HepG2 (cell line): ENCODE measurements around the gene DHX8. TPM values are rescaled to one million over a fixed set of nuclear protein-coding genes. Genes with fewer than 3 reads are reported as not detected.

Source experiments
- FOXM1 ChIP-seq: sonication (generic); formaldehyde crosslinking; IDR thresholded peaks from 2 replicates; pipeline ENCODE4 v1.5.0; 2020; ENCODE audit warnings: missing genetic modification reagents
- GPBP1L1 ChIP-seq: sonication (generic); formaldehyde crosslinking; IDR thresholded peaks from 2 replicates; pipeline ENCODE4 v1.5.0; 2020; ENCODE audit warnings: mild to moderate bottlenecking, missing genetic modification reagents
- HMGA1 ChIP-seq: sonication (generic); formaldehyde crosslinking; conservative IDR thresholded peaks from 2 replicates; pipeline ENCODE4 v1.4.0; 2020; ENCODE audit warnings: missing genetic modification reagents
- JUN ChIP-seq: sonication (generic); formaldehyde crosslinking; IDR thresholded peaks from 2 replicates; pipeline ENCODE4 v1.4.0; 2020; ENCODE audit warnings: mild to moderate bottlenecking, missing genetic modification reagents
- KAT2B ChIP-seq: fragments of 150-350 bp; IDR thresholded peaks from 2 replicates; pipeline ENCODE4 v1.6.1; 2014; ENCODE audit warnings: low read depth, low read length, borderline replicate concordance
- KDM1A ChIP-seq: IDR thresholded peaks from 2 replicates; pipeline ENCODE4 v1.6.1; 2016; ENCODE audit warnings: missing compliant biosample characterization
- RBM22 ChIP-seq: fragments of 200-400 bp; formaldehyde crosslinking; optimal IDR thresholded peaks from 2 replicates; pipeline ENCODE3; 2017; ENCODE audit warnings: mild to moderate bottlenecking, low read length, moderate library complexity
- RFX5 ChIP-seq: IDR thresholded peaks from 2 replicates; pipeline ENCODE4 v1.6.1; 2011; ENCODE audit warnings: low read depth, low read length, improper control_type of control experiment
- RORA ChIP-seq: sonication (generic); formaldehyde crosslinking; IDR thresholded peaks from 2 replicates; pipeline ENCODE4 v1.5.0; 2020; ENCODE audit warnings: mild to moderate bottlenecking, missing genetic modification reagents, moderate library complexity
- SMARCE1 ChIP-seq: fragments of 450-650 bp; IDR thresholded peaks from 2 replicates; pipeline ENCODE4 v1.6.1; 2017; ENCODE audit warnings: borderline replicate concordance
- SNAPC2 ChIP-seq: sonication (generic); formaldehyde crosslinking; IDR thresholded peaks from 2 replicates; pipeline ENCODE4 v1.8.1; 2022; ENCODE audit warnings: mild to moderate bottlenecking, missing genetic modification reagents
- TARDBP ChIP-seq: sonication (generic); formaldehyde crosslinking; IDR thresholded peaks from 2 replicates; pipeline ENCODE4 v1.8.0; 2022; ENCODE audit warnings: mild to moderate bottlenecking, missing genetic modification reagents
- THAP9 ChIP-seq: sonication (generic); formaldehyde crosslinking; IDR thresholded peaks from 2 replicates; pipeline ENCODE4; 2020; ENCODE audit warnings: missing genetic modification reagents, mild to moderate bottlenecking, borderline replicate concordance
- XRCC5 ChIP-seq: fragments of 200-400 bp; formaldehyde crosslinking; optimal IDR thresholded peaks from 2 replicates; pipeline ENCODE3; 2017; ENCODE audit warnings: mild to moderate bottlenecking, low read length
- ZBTB8A ChIP-seq: sonication (generic); formaldehyde crosslinking; IDR thresholded peaks from 2 replicates; pipeline ENCODE4 v1.4.0; 2020; ENCODE audit warnings: mild to moderate bottlenecking, low read depth, missing genetic modification reagents, borderline replicate concordance
- ZMYM2 ChIP-seq: sonication (generic); formaldehyde crosslinking; IDR thresholded peaks from 2 replicates; pipeline ENCODE4 v1.8.0; 2022; ENCODE audit warnings: mild to moderate bottlenecking, missing genetic modification reagents
- ZNF251 ChIP-seq: sonication (generic); formaldehyde crosslinking; IDR thresholded peaks from 2 replicates; pipeline ENCODE4 v1.9.0; 2021; ENCODE audit warnings: mild to moderate bottlenecking, missing genetic modification reagents
- ZNF382 ChIP-seq: sonication (generic); formaldehyde crosslinking; IDR thresholded peaks from 2 replicates; pipeline ENCODE4 v1.5.0; 2020; ENCODE audit warnings: missing genetic modification reagents, mild to moderate bottlenecking, borderline replicate concordance
- ZNF552 ChIP-seq: sonication (generic); formaldehyde crosslinking; IDR thresholded peaks from 2 replicates; pipeline ENCODE4 v1.9.0; 2022; ENCODE audit warnings: missing genetic modification reagents, mild to moderate bottlenecking, borderline replicate concordance
- ZNF570 ChIP-seq: sonication (generic); formaldehyde crosslinking; IDR thresholded peaks from 2 replicates; pipeline ENCODE4 v1.4.0; 2020; ENCODE audit warnings: mild to moderate bottlenecking, missing genetic modification reagents, borderline replicate concordance
- ZNF598 ChIP-seq: sonication (generic); formaldehyde crosslinking; IDR thresholded peaks from 2 replicates; pipeline ENCODE4 v1.5.1; 2020; ENCODE audit warnings: mild to moderate bottlenecking, missing genetic modification reagents, borderline replicate concordance
- ZNF674 ChIP-seq: sonication (generic); formaldehyde crosslinking; IDR thresholded peaks from 2 replicates; pipeline ENCODE4 v1.5.0; 2020; ENCODE audit warnings: low read depth, mild to moderate bottlenecking, missing genetic modification reagents
- polyA plus RNA-seq, 8 experiments: library from polyadenylated mRNA; depleted of rRNA in 3 of 8; stranded (reverse) in 7 of 8; unstranded in 1 of 8; fragments of >200 nt; fragmentation: Illumina TruSeq in 4 of 8; extraction: Trizol in 4 of 8; gene quantifications; 2 replicates each; pipeline versions ENCODE4 v1.2.1 to v1.2.3, GENCODE V29; 2011 to 2016; ENCODE audit warnings: low read depth in 4 of 8, missing spikeins in 1 of 8, mixed read lengths in 1 of 8; ENCODE audit not compliant: insufficient read depth in 1 of 8
- total RNA-seq, 5 experiments: library from RNA; depleted of rRNA; stranded (reverse); fragments of >200 nt; fragmentation: Illumina TruSeq; extraction: Trizol; gene quantifications; 2 replicates each; pipeline ENCODE4 v1.2.3, GENCODE V29; 2016; ENCODE audit warnings: low read depth in 1 of 5
- TF ChIP-seq, protein P1 (sequence below): sonication (generic); formaldehyde crosslinking; IDR thresholded peaks from 2 replicates; pipeline ENCODE4 v1.4.0; 2020; ENCODE audit warnings: missing genetic modification reagents
- TF ChIP-seq, protein P2 (sequence below): sonication (generic); formaldehyde crosslinking; IDR thresholded peaks from 2 replicates; pipeline ENCODE4 v1.4.0; 2020; ENCODE audit warnings: mild to moderate bottlenecking, low read depth, missing genetic modification reagents

The DHX8 gene
- total and polyA plus RNA-seq, 2 of the 13 experiments (the other 11 are each of a cell fraction or from before 2014, with no cell fraction given): 24.8 to 48.9 TPM

- peak; percentile 43; the same call in 1 of the 2 replicates for TF ChIP-seq JUN (CRISPR knock-in tag)
- no peak for TF ChIP-seq ZNF598 (CRISPR knock-in tag)
- TF ChIP-seq, protein P1, sequence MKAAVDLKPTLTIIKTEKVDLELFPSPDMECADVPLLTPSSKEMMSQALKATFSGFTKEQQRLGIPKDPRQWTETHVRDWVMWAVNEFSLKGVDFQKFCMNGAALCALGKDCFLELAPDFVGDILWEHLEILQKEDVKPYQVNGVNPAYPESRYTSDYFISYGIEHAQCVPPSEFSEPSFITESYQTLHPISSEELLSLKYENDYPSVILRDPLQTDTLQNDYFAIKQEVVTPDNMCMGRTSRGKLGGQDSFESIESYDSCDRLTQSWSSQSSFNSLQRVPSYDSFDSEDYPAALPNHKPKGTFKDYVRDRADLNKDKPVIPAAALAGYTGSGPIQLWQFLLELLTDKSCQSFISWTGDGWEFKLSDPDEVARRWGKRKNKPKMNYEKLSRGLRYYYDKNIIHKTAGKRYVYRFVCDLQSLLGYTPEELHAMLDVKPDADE (CRISPR knock-in tag): no peak
- TF ChIP-seq, protein P2, sequence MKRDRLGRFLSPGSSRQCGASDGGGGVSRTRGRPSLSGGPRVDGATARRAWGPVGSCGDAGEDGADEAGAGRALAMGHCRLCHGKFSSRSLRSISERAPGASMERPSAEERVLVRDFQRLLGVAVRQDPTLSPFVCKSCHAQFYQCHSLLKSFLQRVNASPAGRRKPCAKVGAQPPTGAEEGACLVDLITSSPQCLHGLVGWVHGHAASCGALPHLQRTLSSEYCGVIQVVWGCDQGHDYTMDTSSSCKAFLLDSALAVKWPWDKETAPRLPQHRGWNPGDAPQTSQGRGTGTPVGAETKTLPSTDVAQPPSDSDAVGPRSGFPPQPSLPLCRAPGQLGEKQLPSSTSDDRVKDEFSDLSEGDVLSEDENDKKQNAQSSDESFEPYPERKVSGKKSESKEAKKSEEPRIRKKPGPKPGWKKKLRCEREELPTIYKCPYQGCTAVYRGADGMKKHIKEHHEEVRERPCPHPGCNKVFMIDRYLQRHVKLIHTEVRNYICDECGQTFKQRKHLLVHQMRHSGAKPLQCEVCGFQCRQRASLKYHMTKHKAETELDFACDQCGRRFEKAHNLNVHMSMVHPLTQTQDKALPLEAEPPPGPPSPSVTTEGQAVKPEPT (CRISPR knock-in tag): no peak
- peak; percentile 90 for TF ChIP-seq TARDBP (CRISPR knock-in tag)
- TF ChIP-seq FOXM1 (CRISPR knock-in tag): no peak
- no peak for TF ChIP-seq ZNF570
- TF ChIP-seq ZBTB8A (CRISPR knock-in tag): no peak
- no peak for TF ChIP-seq ZNF382
- no peak for TF ChIP-seq GPBP1L1 (CRISPR knock-in tag)
- TF ChIP-seq ZNF552 (CRISPR knock-in tag): no peak
- TF ChIP-seq ZNF674: no peak
- TF ChIP-seq ZMYM2 (CRISPR knock-in tag): peak; percentile 60; the same call in 1 of the 2 replicates
- TF ChIP-seq SNAPC2 (CRISPR knock-in tag): no peak
- TF ChIP-seq SMARCE1: no peak
- peak; percentile 74 for TF ChIP-seq XRCC5
- no peak for TF ChIP-seq HMGA1 (CRISPR knock-in tag)
- no peak for TF ChIP-seq RORA (CRISPR knock-in tag)
- TF ChIP-seq KDM1A (CRISPR knock-in tag): peak; percentile 30; the same call in 1 of the 2 replicates
- TF ChIP-seq THAP9 (CRISPR knock-in tag): no peak
- no peak for TF ChIP-seq ZNF251
- no peak for TF ChIP-seq KAT2B
- no peak for TF ChIP-seq RFX5
- TF ChIP-seq RBM22: no peak
Measured at GRCh38 chr17:43449470-43450248, 34.1 kb upstream of the DHX8 start (continued).
